Activated CD8-positive, alpha-beta memory T cell treated with anti-CD3 and anti-CD28 coated beads, Interleukin-2, amount 50 U/mL, for 1 hour (primary cell): ENCODE data around the gene CD14.
"Not testable (repeated sequence)": the region's sequence is repeated elsewhere in the genome, so short reads cannot be mapped to it uniquely, and the experiment has no call there.

Source experiments
- DNase-seq: peaks from one replicate; pipeline ENCODE4 v3.0.0-alpha.2; 2020; ENCODE audit errors: extremely low read depth

The CD14 gene

DNA sequence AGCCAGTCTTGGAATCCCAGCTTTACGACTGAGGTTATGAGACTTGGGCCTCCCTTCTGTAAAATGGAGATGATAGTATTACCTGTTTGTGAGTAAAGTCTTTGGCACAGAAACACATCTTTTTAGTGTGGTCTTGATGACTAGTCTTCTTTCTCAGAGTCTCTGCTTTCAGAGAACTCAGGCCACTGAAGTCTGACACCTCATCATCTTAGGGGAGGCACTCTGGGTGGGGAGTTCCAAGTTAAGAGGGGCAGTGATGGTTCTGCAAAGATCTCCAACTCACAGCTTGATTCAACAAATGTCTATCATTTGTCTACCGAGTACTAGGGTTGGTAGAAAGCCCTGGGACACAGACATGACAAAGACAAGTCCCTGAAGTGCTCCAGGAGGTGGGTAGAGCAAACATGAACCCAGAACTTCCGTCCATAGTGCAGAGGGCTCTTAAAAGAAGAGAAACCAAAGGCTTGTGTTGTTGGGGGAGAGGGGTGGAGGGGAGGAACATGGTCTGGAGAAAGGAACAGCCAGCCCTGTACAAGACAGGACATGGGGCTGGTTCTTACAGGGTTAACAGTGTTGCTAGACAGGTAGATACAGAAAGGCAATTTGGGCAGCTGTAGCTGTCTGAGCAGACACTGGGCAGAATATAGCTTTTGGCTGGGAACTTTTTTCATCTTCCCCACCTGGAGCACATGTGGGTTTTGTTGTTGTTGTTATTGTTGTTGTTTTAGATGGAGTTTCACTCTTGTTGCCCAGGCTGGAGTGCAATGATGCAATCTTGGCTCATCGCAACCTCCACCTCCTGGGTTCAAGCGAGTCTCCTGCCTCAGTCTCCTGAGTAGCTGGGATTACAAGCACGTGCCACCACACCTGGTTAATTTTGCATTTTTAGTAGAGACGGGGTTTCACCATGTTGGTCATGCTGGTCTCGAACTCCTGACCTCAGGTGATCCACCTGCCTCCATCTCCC is 2.6 kb upstream of the CD14 start:
- DNase-seq = no peak

DNA sequence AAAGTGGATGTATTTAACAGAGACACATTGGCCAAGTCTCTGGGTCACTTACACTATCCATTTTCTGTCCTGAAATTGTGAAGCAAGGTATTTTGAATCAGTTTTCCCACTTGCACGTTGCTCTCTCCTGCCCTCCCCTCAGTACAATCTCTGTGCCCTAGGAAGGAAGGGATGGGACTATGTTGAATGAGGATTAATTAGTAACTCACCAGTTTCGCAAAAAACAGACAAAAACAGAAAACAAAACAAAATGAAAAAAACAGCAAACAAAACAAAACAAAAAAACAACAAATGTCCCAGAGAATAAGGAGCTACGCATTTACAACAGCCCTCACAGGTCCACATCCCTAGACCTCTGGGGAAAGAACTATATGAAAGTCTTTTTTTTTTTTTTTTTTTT is 1.1 kb upstream of the CD14 start:
- no peak for DNase-seq

- DNase-seq = no peak
Measured at GRCh38 chr5:140633501-140633900, 526 bp upstream of the CD14 start.

- no peak for DNase-seq
Measured at GRCh38 chr5:140632366-140633020, 482 bp downstream of the CD14 start.

GRCh38 chr5:140631831-140632365 is 1.1 kb downstream of the CD14 start:
- DNase-seq = no peak

DNA sequence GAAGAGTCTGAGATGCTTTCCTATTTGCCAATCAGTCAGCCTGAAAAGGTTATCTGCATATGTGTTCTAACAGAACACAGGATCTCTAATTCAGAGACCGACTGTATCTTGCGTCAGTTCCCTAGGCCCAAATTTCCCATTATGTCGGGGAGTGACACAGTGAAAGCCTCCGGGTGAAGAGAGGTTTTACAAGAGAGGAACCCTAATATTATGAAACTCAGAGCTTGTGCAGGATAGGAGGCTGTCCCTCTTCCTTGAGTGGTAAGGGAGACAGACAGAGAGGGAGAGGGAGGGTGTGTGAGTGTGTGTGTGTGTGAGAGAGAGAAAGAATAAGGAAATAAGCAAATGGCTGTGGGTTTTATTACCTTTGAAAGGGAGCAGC is 1.9 kb downstream of the CD14 start:
- no peak for DNase-seq

GRCh38 chr5:140630292-140631035 is 2.5 kb downstream of the CD14 start:
- DNase-seq = no peak

GRCh38 chr5:140628711-140629110 is 4.3 kb downstream of the CD14 start:
- no peak for DNase-seq

DNA sequence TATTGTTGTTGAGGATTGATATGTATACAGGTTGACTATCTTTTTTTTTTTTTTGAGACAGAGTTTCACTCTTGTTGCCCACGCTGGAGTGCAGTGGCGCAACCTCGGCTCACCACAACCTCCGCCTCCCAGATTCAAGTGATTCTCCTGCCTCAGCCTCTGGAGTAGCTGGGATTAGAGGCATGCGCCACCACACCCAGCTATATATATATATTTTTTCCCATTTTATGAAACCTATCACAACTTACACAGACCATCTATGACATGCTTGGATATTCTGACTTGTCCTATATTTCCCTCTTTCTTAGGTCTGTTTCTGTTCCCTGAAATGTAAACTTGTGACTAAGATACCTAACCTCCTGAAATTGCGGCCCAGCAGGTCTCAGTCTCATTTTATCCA is 5.0 kb downstream of the CD14 start:
- no peak for DNase-seq

DNA sequence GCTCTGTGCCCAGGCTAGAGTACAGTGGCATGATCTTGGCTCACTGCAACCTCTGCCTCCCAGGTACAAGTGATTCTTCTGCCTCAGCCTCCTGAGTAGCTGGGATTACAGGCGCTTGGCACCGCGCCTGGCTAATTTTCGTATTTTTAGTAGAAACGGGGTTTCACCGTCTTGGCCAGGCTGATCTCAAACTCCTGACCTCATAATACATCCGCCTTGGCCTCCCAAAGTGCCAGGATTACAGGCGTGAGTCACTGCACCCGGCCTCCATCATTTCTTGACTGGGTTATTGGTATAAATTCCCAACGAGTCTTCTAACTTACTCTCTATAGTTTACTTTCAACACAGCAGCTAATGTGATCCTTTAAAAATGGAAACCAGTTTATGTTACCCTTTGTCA is 8.1 kb downstream of the CD14 start:
- DNase-seq = not testable (repeated sequence)

DNA sequence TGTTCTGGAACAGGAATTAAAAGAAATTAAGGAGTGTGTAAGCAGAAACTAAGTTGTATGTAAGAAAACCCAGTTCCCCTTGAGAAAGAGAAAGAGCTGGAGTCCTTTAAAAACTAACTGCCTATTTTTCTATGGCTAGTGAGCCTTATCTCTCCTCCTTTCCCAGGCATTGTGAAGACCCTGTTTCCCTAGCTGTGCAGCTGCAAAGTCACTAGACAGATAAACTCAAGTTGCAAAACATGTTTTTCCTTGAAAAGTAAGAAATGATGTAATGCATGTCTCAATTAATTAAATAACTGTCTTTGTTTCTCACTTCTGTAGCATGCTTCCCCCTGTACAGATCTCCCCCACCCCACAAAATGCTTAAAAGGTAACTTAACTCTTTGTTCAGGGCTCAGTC is 9.9 kb downstream of the CD14 start:
- DNase-seq = not testable (repeated sequence)

- no peak for DNase-seq
Measured at GRCh38 chr5:140622301-140622700, 10.7 kb downstream of the CD14 start.

GRCh38 chr5:140611020-140611521 is 21.9 kb downstream of the CD14 start:
- DNase-seq = no peak

- no peak for DNase-seq
Measured at GRCh38 chr5:140609126-140609525, 23.8 kb downstream of the CD14 start.

- DNase-seq = no peak
Measured at GRCh38 chr5:140608722-140609121, 24.3 kb downstream of the CD14 start.

DNA sequence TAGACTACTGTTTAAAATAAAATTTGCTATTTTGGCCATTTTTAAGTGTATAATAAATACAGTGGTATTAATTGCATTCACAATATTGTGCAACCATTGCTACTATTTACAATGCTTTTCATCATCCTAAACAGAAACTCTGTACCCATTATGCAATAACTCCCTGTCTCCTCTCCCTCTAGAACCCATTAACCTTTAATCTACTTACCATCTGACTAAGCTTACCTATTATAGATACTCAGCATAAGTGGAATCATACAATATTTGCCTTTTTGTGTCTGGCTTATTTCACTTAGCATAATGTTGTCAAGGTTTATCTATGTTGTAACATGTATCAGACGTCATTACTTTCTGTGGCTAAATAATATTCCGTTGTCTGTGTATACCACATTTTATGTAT is 25.9 kb downstream of the CD14 start:
- DNase-seq = no peak

GRCh38 chr5:140605879-140606278 is 27.1 kb downstream of the CD14 start:
- DNase-seq = no peak

DNA sequence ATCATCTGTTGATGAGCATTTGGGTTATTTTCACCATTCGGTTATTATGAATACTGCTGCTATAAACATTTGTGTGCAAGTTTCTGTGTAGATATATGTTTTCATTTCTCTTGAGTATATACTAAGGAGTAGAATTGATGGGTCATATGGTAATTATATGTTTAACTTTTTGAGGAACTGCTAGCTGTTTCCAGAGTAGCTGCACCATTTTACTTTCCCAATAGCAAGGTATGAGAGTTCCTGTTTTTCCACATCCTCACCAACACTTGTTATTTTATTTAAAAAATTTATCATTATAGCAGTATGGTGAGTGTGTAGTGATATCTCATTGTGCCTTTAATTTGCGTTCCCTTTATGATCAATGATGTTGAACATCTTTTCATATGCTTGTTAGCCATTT is 29.2 kb downstream of the CD14 start:
- no peak for DNase-seq

DNA sequence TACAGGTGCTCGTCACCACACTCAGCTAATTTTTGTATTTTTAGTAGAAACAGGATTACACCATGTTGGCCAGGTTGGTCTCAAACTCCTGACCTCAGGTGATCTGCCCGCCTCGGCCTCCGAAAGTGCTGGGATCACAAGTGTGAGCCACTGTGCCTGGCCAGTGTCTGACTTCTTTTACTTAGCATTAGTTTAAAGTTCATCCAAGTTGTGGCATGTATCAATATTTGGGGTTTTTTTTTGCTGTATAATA is 29.6 kb downstream of the CD14 start:
- DNase-seq = not testable (repeated sequence)

GRCh38 chr5:140602147-140602546 is 30.8 kb downstream of the CD14 start:
- DNase-seq = no peak

GRCh38 chr5:140600096-140600495 is 32.9 kb downstream of the CD14 start:
- no peak for DNase-seq

GRCh38 chr5:140598836-140599235 is 34.1 kb downstream of the CD14 start:
- no peak for DNase-seq
